CD4-positive, alpha-beta T cell (primary cell): ENCODE measurements around the gene RPUSD4. TPM values are rescaled to one million over a fixed set of nuclear protein-coding genes. Genes with fewer than 3 reads are reported as not detected.

Experiments
- ATAC-seq: fragments of 200-7000 bp; cut with Tn5 transposase; one replicate; pipeline ENCODE4 v1.10.0; 2022; ENCODE audit warnings: mild to moderate bottlenecking; ENCODE audit not compliant: poor library complexity
- CTCF ChIA-PET: fragments of 350-600 bp; sonication (Branson Sonifier 250); formaldehyde crosslinking; loops from one replicate; lab custom pipeline; 2021; ENCODE audit warnings: antibody characterized with exemption, inconsistent platforms; lab: Charles Lee
- POLR2A ChIA-PET: fragments of 350-600 bp; sonication (Branson Sonifier 250); formaldehyde crosslinking; loops from one replicate; lab custom pipeline; 2021; ENCODE audit warnings: antibody characterized with exemption, inconsistent platforms; lab: Charles Lee
- DNase-seq, 14 experiments: peaks; one replicate each; pipeline ENCODE4 v3.0.0-alpha.2; 2013 to 2020; ENCODE audit warnings: mixed read lengths in 2 of 14
- H3K27ac ChIP-seq, 2 donors: one replicate each; pipeline versions ENCODE4 v1.5.1 to v1.7.0; 2013; ENCODE audit warnings: low read length in 2 of 2, low read depth in 1 of 2, mild to moderate bottlenecking in 1 of 2
- H3K27me3 ChIP-seq, 2 experiments: 1 replicate in 1 of 2; 2 replicates in 1 of 2; pipeline versions ENCODE4 v1.6.1 to v1.7.0; 2013; ENCODE audit warnings: low read length in 2 of 2, control low read depth in 1 of 2, mild to moderate bottlenecking in 1 of 2, moderate library complexity in 1 of 2; ENCODE audit not compliant: insufficient read depth in 2 of 2, control insufficient read depth in 1 of 2
- H3K36me3 ChIP-seq: one replicate; pipeline ENCODE4 v1.6.1; 2013; ENCODE audit warnings: low read length, control low read depth; ENCODE audit not compliant: insufficient read depth
- H3K4me1 ChIP-seq: one replicate; pipeline ENCODE4 v1.6.1; 2013; ENCODE audit warnings: low read length, control low read depth; ENCODE audit not compliant: insufficient read depth
- H3K4me3 ChIP-seq: one replicate; pipeline ENCODE4 v1.5.1; 2013; ENCODE audit warnings: mild to moderate bottlenecking, low read length, moderate library complexity
- H3K9me3 ChIP-seq, 2 experiments: 1 replicate in 1 of 2; 2 replicates in 1 of 2; pipeline versions ENCODE4 v1.6.1 to v1.7.0; 2013; ENCODE audit warnings: low read length in 2 of 2, mild to moderate bottlenecking in 2 of 2, control low read depth in 1 of 2, moderate library complexity in 1 of 2; ENCODE audit not compliant: control insufficient read depth in 1 of 2, insufficient read depth in 1 of 2
- H3K27ac Mint-ChIP-seq: one replicate; pipeline ENCODE4 v1.8.0; 2020; ENCODE audit warnings: mixed read lengths
- H3K27me3 Mint-ChIP-seq: one replicate; pipeline ENCODE4 v1.8.0; 2021; ENCODE audit warnings: mixed read lengths
- H3K36me3 Mint-ChIP-seq: one replicate; pipeline ENCODE4 v1.8.0; 2021; ENCODE audit warnings: low read depth, mixed read lengths
- H3K4me1 Mint-ChIP-seq: one replicate; pipeline ENCODE4 v1.8.0; 2021; ENCODE audit warnings: low read depth, mixed read lengths
- H3K4me3 Mint-ChIP-seq: one replicate; pipeline ENCODE4 v1.8.0; 2020; ENCODE audit warnings: mild to moderate bottlenecking, mixed read lengths
- H3K9me3 Mint-ChIP-seq: one replicate; pipeline ENCODE4 v1.8.0; 2020; ENCODE audit warnings: mixed read lengths
- CTCF ChIP-seq: fragments of 200-600 bp; IDR thresholded peaks from one replicate; pipeline ENCODE4 v1.8.0; 2022; ENCODE audit warnings: antibody characterized with exemption, mild to moderate bottlenecking
- intact Hi-C, 2 experiments: fragments of 100-400 bp; cut with DNase I in 1 of 2; cut with micrococcal nuclease in 1 of 2; formaldehyde crosslinking; loops; one replicate each; pipeline versions ENCODE4 v1.15.1 to v1.9.0; 2023 to 2025; cut with DNase I, micrococcal nuclease
- total RNA-seq, 174 experiments: library from RNA in 2 of 174; stranded (reverse) in 2 of 174; gene quantifications; one replicate each; pipeline ENCODE4 v1.2.3 and lab custom pipeline; 2021 to 2026

RPUSD4 gene
- total RNA-seq, 2 experiments from 2014 or later, result 33.1 to 37.6 TPM

DNA sequence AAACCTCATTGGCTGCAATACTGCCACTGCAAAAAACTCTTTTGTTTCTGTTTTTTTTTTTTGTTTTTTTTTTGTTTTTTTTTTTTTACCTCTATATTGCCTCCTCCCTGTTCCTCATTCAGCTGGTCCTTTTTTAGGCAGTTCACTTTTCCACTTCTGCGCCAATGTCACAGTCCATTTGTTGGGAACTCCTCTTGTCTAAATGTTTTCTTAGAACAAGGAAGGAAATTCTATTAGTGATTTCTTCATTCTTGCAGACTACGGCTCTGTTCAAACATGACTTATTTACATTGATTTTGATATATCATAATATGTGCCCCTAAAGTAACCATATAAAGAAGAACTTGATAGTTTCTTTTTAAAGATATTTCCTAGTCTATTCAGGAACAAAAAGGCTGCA lies 3.0 kb upstream of the RPUSD4 start:
- H3K27ac ChIP-seq, result no peak overlapping the region
- ATAC-seq, result no peak
- ChIA-PET POLR2A (interaction anchor here (0.7 kb wide), 1 partner anchor 311 kb away, joined by 4 read pairs; the partner anchor contains the start of gene PUS3), CTCF (interaction anchor here (0.7 kb wide), 1 partner anchor 90 kb away, joined by 3 read pairs; the partner anchor contains the start of gene DCPS)
- intact Hi-C loops, result loop anchor here (5.0 to 10.0 kb wide), 6 partner anchors 53 to 1260 kb away; partner anchors contain the start of genes CCDC15 (in 1 of the 2), CDON (in 1 of the 2), CHEK1 (in 1 of the 2) and DCPS (in 1 of the 2)
- Mint-ChIP-seq H3K27ac (no peak overlapping the region), H3K4me1 (peaks cover 70% of the 10 kb centered on the region), H3K27me3 (no peaks in the 10 kb centered on the region), H3K4me3 (peak overlapping the region; percentile 34), H3K36me3 (peaks cover 24% of the 10 kb centered on the region), H3K9me3 (no peaks in the 10 kb centered on the region)
- peaks cover 21% of the 10 kb centered on the region for H3K4me1 ChIP-seq
- no peak for TF ChIP-seq CTCF
- no peaks in the 10 kb centered on the region for H3K36me3 ChIP-seq
- no peaks in the 10 kb centered on the region for H3K27me3 ChIP-seq
- peak in 1 of 14 experiments; percentile 9 for DNase-seq
- H3K9me3 ChIP-seq, result no peaks in the 10 kb centered on the region
- no peak overlapping the region for H3K4me3 ChIP-seq

DNA sequence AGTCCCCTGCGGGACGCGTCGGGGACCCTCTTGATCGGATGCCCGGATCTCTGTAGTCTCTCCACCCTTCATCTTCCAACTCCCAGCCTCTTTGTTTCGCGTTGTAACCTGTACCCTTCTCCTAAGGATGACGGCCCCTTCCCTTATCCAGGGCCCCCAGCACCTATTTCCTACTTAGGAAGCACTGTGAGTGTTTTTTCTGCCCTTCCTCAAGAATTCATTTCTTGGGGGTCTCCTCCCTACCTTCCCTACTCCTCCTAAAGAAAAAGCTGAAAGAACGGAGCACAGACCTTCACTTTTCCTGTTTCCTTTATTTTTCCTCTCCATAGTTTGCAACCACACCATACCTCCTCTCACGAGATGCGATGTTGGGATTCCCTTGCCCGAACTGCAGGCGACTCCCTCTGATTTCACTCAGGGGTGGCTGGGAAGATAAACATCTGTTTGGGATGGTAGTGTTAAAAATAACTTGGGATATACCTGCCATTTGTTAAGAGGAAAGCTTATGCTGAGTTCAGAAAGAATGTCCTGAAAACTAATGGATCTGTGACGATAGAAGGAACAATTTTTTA lies 725 bp upstream of the RPUSD4 start:
- Histone ChIP-seq H3K4me3 (peak overlapping the region; percentile 99), H3K36me3 (peaks cover 13% of the 10 kb centered on the region), H3K27ac (no peak overlapping the region), H3K4me1 (peaks cover 21% of the 10 kb centered on the region), H3K9me3 (no peaks in the 10 kb centered on the region), H3K27me3 (no peaks in the 10 kb centered on the region)
- POLR2A ChIA-PET, result interaction anchor here (0.5 to 3.4 kb wide), 10 partner anchors 46 to 620 kb away, joined by 3 to 21 read pairs (median 4); partner anchors contain the start of genes DCPS, FOXRED1, PUS3 and SRPRA
- peaks cover 68% of the 10 kb centered on the region for H3K4me1 Mint-ChIP-seq
- TF ChIP-seq CTCF, result no peak
- H3K36me3 Mint-ChIP-seq, result peaks cover 43% of the 10 kb centered on the region
- DNase-seq, result no peak
- peak overlapping the region; percentile 93 for H3K27ac Mint-ChIP-seq
- ATAC-seq, result no peak
- peak overlapping the region; percentile 100 for H3K4me3 Mint-ChIP-seq
- intact Hi-C loops, result loop anchor here (2.0 to 10.0 kb wide), 7 partner anchors 51 to 1257 kb away; partner anchors contain the start of genes CCDC15 (in 1 of the 2), CDON (in 1 of the 2), CHEK1 (in 1 of the 2) and DCPS (in 1 of the 2)
- no peaks in the 10 kb centered on the region for H3K9me3 Mint-ChIP-seq
- CTCF ChIA-PET, result no interaction called here
- H3K27me3 Mint-ChIP-seq, result no peaks in the 10 kb centered on the region

DNA sequence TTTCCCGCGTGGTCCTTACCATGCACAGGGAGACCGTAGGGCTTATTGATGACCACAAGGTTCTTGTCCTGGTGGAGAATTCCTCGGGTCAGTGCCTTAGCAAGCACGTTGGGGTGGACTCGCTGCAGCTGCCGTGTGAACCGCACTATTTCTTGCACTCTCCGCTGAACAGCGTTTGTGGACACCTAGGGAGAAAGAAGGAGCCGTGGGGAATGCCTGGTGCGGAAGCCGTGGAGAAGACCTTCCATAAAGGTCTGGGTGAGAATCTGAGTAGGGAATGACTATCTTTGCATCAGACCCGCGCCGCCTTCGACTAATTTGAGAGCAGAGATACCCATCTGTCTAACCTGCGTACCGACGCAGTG lies 597 bp downstream of the RPUSD4 start:
- peaks cover 17% of the 10 kb centered on the region for H3K36me3 ChIP-seq
- peak overlapping the region; percentile 93 for H3K27ac Mint-ChIP-seq
- DNase-seq (no peak), ATAC-seq (no peak)
- ChIA-PET CTCF (no interaction called here), POLR2A (interaction anchor here (0.7 to 3.4 kb wide), 7 partner anchors 10 to 585 kb away, joined by 3 to 21 read pairs (median 3); partner anchors contain the start of genes FOXRED1 and SRPRA)
- H3K4me1 Mint-ChIP-seq, result peaks cover 57% of the 10 kb centered on the region
- peaks cover 56% of the 10 kb centered on the region for H3K36me3 Mint-ChIP-seq
- H3K27me3 ChIP-seq, result no peaks in the 10 kb centered on the region
- H3K9me3 ChIP-seq, result no peaks in the 10 kb centered on the region
- peak overlapping the region in 1 of 2 donors; percentile 78 for H3K27ac ChIP-seq
- H3K27me3 Mint-ChIP-seq, result no peaks in the 10 kb centered on the region
- no peak for TF ChIP-seq CTCF
- intact Hi-C loops, result loop anchor here (1.0 to 10.0 kb wide), 10 partner anchors 56 to 1256 kb away; partner anchors contain the start of genes CDON (in 2 of the 2), STT3A (in 2 of the 2), CCDC15 (in 1 of the 2) and CHEK1 (in 1 of the 2)
- peaks cover 21% of the 10 kb centered on the region for H3K4me1 ChIP-seq
- H3K9me3 Mint-ChIP-seq, result no peaks in the 10 kb centered on the region
- H3K4me3 ChIP-seq, result peak overlapping the region; percentile 99
- H3K4me3 Mint-ChIP-seq, result peak overlapping the region; percentile 100
